Neural progenitor cell (in vitro differentiated cells): ENCODE measurements around the gene NIBAN1. TPM values are rescaled to one million over a fixed set of nuclear protein-coding genes. Genes with fewer than 3 reads are reported as not detected.

ENCODE experiments used
- DNase-seq: peaks from one replicate; pipeline ENCODE4 v3.0.0-alpha.2; 2016; ENCODE audit warnings: low spot score
- H2AFZ ChIP-seq: fragments of 200-600 bp; sonication (generic); replicated peaks from 2 replicates; pipeline ENCODE4 v1.6.1; 2016; ENCODE audit warnings: antibody characterized with exemption
- H3F3A ChIP-seq: fragments of 200-600 bp; sonication (generic); 2 replicates; pipeline ENCODE4 v1.6.1; 2016; ENCODE audit warnings: antibody characterized with exemption, low read depth
- H3K27ac ChIP-seq: fragments of 200-600 bp; sonication (generic); 2 replicates; pipeline ENCODE4 v1.5.1; 2016; ENCODE audit warnings: mild to moderate bottlenecking
- H3K27me3 ChIP-seq: fragments of 200-600 bp; sonication (generic); 2 replicates; pipeline ENCODE4 v1.6.1; 2016; ENCODE audit warnings: mild to moderate bottlenecking, moderate library complexity
- H3K36me3 ChIP-seq: fragments of 200-600 bp; sonication (generic); 2 replicates; pipeline ENCODE4 v1.5.1; 2016
- H3K4me1 ChIP-seq: fragments of 200-600 bp; sonication (generic); 2 replicates; pipeline ENCODE4 v1.6.1; 2016; ENCODE audit warnings: mixed run types
- H3K4me2 ChIP-seq: fragments of 200-600 bp; sonication (generic); 2 replicates; pipeline ENCODE4 v1.6.1; 2016
- H3K4me3 ChIP-seq: fragments of 200-600 bp; sonication (generic); 2 replicates; pipeline ENCODE4 v1.5.1; 2016
- H3K79me2 ChIP-seq: fragments of 200-600 bp; sonication (generic); 2 replicates; pipeline ENCODE4 v1.6.1; 2016; ENCODE audit warnings: low read depth
- H3K9ac ChIP-seq: fragments of 200-600 bp; sonication (generic); 2 replicates; pipeline ENCODE4 v1.6.1; 2016
- H3K9me3 ChIP-seq: fragments of 200-600 bp; sonication (generic); 2 replicates; pipeline ENCODE4 v1.5.1; 2016; ENCODE audit warnings: low read depth
- H4K20me1 ChIP-seq: fragments of 200-600 bp; sonication (generic); 2 replicates; pipeline ENCODE4 v1.6.1; 2016; ENCODE audit warnings: low read depth
- H3K27ac Mint-ChIP-seq: 3 replicates; pipeline ENCODE4 v1.8.0; 2021; ENCODE audit warnings: mixed read lengths
- H3K27me3 Mint-ChIP-seq: 2 replicates; pipeline ENCODE4 v1.8.0; 2022; ENCODE audit warnings: low read depth, mild to moderate bottlenecking, inconsistent platforms, moderate library complexity, mixed read lengths; ENCODE audit not compliant: insufficient read depth
- H3K36me3 Mint-ChIP-seq: 3 replicates; pipeline ENCODE4 v1.8.0; 2021; ENCODE audit warnings: mixed read lengths
- H3K4me1 Mint-ChIP-seq: 3 replicates; pipeline ENCODE4 v1.8.0; 2021; ENCODE audit warnings: mixed read lengths
- H3K4me3 Mint-ChIP-seq: 3 replicates; pipeline ENCODE4 v1.8.0; 2021; ENCODE audit warnings: mild to moderate bottlenecking, moderate library complexity, mixed read lengths
- H3K9me3 Mint-ChIP-seq: 3 replicates; pipeline ENCODE4 v1.8.0; 2020; ENCODE audit warnings: mixed read lengths
- EZH2 ChIP-seq: fragments of 200-600 bp; sonication (generic); IDR thresholded peaks from 2 replicates; pipeline ENCODE4 v1.6.1; 2017; ENCODE audit warnings: antibody characterized with exemption, mild to moderate bottlenecking, moderate library complexity
- EZH2phosphoT487 ChIP-seq: fragments of 200-600 bp; sonication (generic); IDR thresholded peaks from 2 replicates; pipeline ENCODE4 v1.6.1; 2017; ENCODE audit warnings: antibody characterized with exemption
- total RNA-seq: library from RNA; depleted of rRNA; stranded (reverse); fragments of >200 nt; gene quantifications from 2 replicates; pipeline ENCODE4 v1.2.3, GENCODE V29; 2015; ENCODE audit warnings: low replicate concordance
- TF ChIP-seq, protein P1 (sequence below): fragments of 200-600 bp; sonication (generic); IDR thresholded peaks from 2 replicates; pipeline ENCODE4 v1.5.1; 2017; ENCODE audit warnings: antibody characterized with exemption, mild to moderate bottlenecking

Gene NIBAN1
- total RNA-seq, 1 donor from 2014 or later: 0.36 TPM

DNA sequence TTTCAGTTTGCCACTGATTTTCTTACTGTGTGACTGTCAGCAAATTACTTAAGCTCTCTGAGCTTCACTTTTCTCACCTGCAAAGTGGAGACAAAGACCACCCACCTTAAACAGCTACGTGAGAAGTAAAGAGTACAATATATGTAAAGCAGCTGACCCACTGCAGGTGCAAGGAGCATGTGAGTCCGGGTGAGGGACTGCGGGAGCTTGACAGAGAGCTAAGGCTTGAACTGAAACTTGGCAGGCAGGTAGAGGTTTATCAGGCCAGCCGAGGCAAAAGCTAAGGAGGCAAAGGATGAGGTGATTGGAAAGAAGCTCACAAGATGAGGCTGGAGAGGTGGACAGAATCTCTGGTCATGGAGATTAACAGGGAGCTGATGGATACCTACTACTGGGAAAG lies 36.6 kb downstream of the NIBAN1 start:
- Histone ChIP-seq H3K4me1 (no peaks in the 10 kb centered on the region), H3F3A (no peaks in the 10 kb centered on the region), H3K4me2 (no peak overlapping the region), H3K4me3 (no peak overlapping the region), H3K36me3 (no peaks in the 10 kb centered on the region), H3K9ac (no peak overlapping the region), H3K27me3 (no peaks in the 10 kb centered on the region), H3K79me2 (no peaks in the 10 kb centered on the region), H3K27ac (no peak overlapping the region), H2AFZ (no peak overlapping the region), H4K20me1 (no peaks in the 10 kb centered on the region), H3K9me3 (no peaks in the 10 kb centered on the region)
- Mint-ChIP-seq H3K9me3 (no peaks in the 10 kb centered on the region), H3K4me3 (no peak overlapping the region), H3K36me3 (no peaks in the 10 kb centered on the region), H3K4me1 (peaks cover 2% of the 10 kb centered on the region), H3K27me3 (no peaks in the 10 kb centered on the region), H3K27ac (no peak overlapping the region)
- TF ChIP-seq, protein P1, sequence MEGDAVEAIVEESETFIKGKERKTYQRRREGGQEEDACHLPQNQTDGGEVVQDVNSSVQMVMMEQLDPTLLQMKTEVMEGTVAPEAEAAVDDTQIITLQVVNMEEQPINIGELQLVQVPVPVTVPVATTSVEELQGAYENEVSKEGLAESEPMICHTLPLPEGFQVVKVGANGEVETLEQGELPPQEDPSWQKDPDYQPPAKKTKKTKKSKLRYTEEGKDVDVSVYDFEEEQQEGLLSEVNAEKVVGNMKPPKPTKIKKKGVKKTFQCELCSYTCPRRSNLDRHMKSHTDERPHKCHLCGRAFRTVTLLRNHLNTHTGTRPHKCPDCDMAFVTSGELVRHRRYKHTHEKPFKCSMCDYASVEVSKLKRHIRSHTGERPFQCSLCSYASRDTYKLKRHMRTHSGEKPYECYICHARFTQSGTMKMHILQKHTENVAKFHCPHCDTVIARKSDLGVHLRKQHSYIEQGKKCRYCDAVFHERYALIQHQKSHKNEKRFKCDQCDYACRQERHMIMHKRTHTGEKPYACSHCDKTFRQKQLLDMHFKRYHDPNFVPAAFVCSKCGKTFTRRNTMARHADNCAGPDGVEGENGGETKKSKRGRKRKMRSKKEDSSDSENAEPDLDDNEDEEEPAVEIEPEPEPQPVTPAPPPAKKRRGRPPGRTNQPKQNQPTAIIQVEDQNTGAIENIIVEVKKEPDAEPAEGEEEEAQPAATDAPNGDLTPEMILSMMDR: no peak
- no peak for TF ChIP-seq EZH2
- TF ChIP-seq EZH2phosphoT487: no peak
- DNase-seq: no peak

DNA sequence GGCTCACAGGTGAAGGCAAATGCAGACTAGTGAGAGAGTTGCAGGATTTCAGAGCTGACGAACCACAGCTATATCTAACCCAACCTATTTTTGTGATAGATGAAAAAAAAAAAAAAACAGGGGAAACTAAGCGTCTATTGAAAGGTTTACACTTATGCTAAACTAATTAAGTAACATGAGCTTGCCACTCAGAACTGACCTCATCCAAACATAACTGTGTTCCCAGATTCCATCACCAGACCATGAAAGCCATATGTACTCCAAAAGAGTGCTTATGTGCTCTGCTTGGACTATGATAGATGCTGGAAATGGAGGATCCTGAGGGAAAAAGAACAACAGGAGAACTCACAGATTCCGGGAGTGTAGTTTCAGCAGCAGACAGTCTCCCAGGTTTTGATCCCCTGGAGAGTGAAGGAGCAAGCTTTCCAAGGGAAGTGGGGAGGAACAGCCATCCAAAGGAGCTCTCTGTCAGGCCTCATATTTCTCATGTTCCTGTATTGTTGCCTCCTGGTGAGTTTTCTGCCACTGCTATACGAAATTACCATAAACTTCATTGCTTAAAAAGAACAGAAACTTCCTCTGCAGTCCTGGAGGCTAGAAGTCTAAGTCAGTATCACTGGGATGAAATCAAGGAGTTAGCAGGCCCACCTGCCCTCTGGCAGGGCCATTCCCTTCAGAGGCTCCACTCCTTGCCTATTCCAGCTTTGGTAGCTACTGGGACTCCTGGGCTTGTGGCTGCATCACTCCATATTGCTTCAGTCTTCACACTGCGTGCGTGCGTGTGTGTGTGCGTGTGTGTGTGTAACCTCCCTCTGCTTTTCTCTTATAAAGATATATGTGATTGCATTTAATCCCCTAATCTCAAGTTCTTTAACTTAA lies 38.1 kb downstream of the NIBAN1 start:
- no peak overlapping the region for H3K4me2 ChIP-seq
- H3K4me3 ChIP-seq: no peak overlapping the region
- peaks cover 2% of the 10 kb centered on the region for H3K4me1 Mint-ChIP-seq
- H3K4me3 Mint-ChIP-seq: no peak overlapping the region
- no peaks in the 10 kb centered on the region for H3K9me3 Mint-ChIP-seq
- H3K27ac Mint-ChIP-seq: no peak overlapping the region
- H3K4me1 ChIP-seq: no peaks in the 10 kb centered on the region
- no peaks in the 10 kb centered on the region for H3K36me3 ChIP-seq
- DNase-seq: no peak
- peak overlapping the region; percentile 36 for H2AFZ ChIP-seq
- H3K79me2 ChIP-seq: no peaks in the 10 kb centered on the region
- no peak overlapping the region for H3K27ac ChIP-seq
- no peak for TF ChIP-seq EZH2phosphoT487
- no peak for TF ChIP-seq EZH2
- TF ChIP-seq, protein P1: no peak
- no peaks in the 10 kb centered on the region for H3K36me3 Mint-ChIP-seq
- H3F3A ChIP-seq: no peaks in the 10 kb centered on the region
- H3K27me3 ChIP-seq: no peaks in the 10 kb centered on the region
- no peak overlapping the region for H3K9ac ChIP-seq
- no peaks in the 10 kb centered on the region for H3K9me3 ChIP-seq
- H4K20me1 ChIP-seq: no peaks in the 10 kb centered on the region
- H3K27me3 Mint-ChIP-seq: no peaks in the 10 kb centered on the region

DNA sequence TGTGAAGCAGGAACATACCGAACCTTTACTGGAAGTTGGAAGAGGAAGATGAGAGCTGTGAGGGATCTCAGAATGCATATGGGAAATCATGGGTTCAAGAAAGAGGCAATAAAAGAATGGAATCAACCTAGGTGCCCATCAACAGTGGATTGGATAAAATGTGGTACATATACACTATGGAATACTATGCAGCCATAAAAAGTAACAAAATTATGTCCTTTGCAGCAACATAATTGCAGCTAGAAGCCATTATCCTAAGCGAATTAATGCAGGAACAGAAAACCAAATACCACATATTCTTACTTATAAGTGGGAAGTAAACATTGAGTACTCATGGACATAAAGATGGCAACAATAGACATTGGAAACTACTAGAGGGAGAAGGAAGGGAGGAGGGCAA lies 40.4 kb downstream of the NIBAN1 start:
- Mint-ChIP-seq H3K9me3 (no peaks in the 10 kb centered on the region), H3K27ac (no peak overlapping the region), H3K4me1 (peaks cover 2% of the 10 kb centered on the region), H3K36me3 (no peaks in the 10 kb centered on the region), H3K4me3 (no peak overlapping the region), H3K27me3 (no peaks in the 10 kb centered on the region)
- DNase-seq: no peak
- H3K4me2 ChIP-seq: no peak overlapping the region
- no peak for TF ChIP-seq EZH2phosphoT487
- TF ChIP-seq, protein P1: no peak
- H3K27ac ChIP-seq: no peak overlapping the region
- H3K9ac ChIP-seq: no peak overlapping the region
- H3K4me1 ChIP-seq: no peaks in the 10 kb centered on the region
- H3K36me3 ChIP-seq: no peaks in the 10 kb centered on the region
- no peak overlapping the region for H3K4me3 ChIP-seq
- no peaks in the 10 kb centered on the region for H3K9me3 ChIP-seq
- H3K27me3 ChIP-seq: no peaks in the 10 kb centered on the region
- no peaks in the 10 kb centered on the region for H4K20me1 ChIP-seq
- H3K79me2 ChIP-seq: no peaks in the 10 kb centered on the region
- H3F3A ChIP-seq: no peaks in the 10 kb centered on the region
- no peak overlapping the region for H2AFZ ChIP-seq
